PC-9 (cell line): Measurements from ENCODE around the gene RAPSN.

Source experiments
- CTCF ChIP-seq: fragments of 200-600 bp; sonication (generic); conservative IDR thresholded peaks from 2 replicates; pipeline ENCODE4 v1.6.1; 2017; ENCODE audit warnings: mixed run types, antibody characterized with exemption, mild to moderate bottlenecking, moderate library complexity
- EZH2 ChIP-seq: fragments of 200-600 bp; sonication (generic); IDR thresholded peaks from 2 replicates; pipeline ENCODE4 v1.8.0; 2017; ENCODE audit warnings: antibody characterized with exemption, low read depth

DNA sequence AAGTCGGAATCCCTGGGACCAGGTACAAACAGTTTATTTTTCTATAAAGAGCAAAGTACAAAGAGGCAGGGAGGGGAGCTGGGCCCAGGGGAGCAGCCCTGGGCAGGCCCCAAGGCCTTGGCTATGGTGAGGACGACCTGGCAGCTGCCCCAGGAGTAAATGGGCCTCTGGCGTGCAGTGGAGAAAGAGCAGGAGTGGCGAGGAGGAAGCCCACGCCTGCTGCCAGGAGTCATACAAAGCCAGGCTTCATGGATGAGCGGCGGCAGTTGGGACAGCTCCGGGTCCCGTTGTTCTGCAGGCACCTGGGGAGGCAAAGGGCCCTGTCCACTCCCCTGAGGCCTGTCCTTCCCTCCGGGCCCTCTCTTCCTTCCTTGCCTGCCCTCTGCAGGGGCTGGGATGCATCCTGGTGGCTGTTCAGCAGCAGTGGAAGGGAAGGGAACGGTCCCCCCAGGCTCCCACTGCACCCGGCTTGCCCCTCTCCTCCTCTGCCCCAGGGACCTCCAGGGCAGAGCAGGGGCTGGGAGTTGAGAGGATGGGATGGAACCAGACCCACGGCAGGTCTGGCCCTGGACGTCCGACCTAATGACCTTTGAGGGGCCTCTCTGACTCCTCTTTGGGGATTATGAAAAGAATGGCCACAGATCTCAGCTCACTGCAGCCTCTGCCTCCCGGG lies 11.1 kb downstream of the RAPSN start:
- TF ChIP-seq EZH2 (no peak), CTCF (no peak)
